GM12878 (cell line): ENCODE data around the gene MGRN1. TPM values are rescaled to one million over a fixed set of nuclear protein-coding genes. Genes with fewer than 3 reads are reported as not detected.

Experiments used
- ASH2L ChIP-seq: fragments of 300-600, 200-600 bp; sonication (generic); IDR thresholded peaks from 2 replicates; pipeline ENCODE4 v1.6.1; 2017; ENCODE audit warnings: low read depth, mild to moderate bottlenecking, borderline replicate concordance
- BCL3 ChIP-seq: IDR thresholded peaks from 2 replicates; pipeline ENCODE4 v1.6.1; 2011; ENCODE audit warnings: borderline replicate concordance, low read depth, mild to moderate bottlenecking, moderate library complexity, low read length; ENCODE audit not compliant: insufficient read depth, poor library complexity, severe bottlenecking
- BHLHE40 ChIP-seq, 2 experiments: fragments of 450-650 bp in 1 of 2; IDR thresholded peaks; 2 replicates each; pipeline ENCODE4 v1.6.1; 2011 to 2017; ENCODE audit warnings: low read depth in 2 of 2, borderline replicate concordance in 1 of 2, improper control_type of control experiment in 1 of 2, low read length in 1 of 2, mild to moderate bottlenecking in 1 of 2
- NKRF ChIP-seq: fragments of 450-650 bp; conservative IDR thresholded peaks from 2 replicates; pipeline ENCODE4 v1.6.1; 2017; ENCODE audit warnings: mild to moderate bottlenecking, moderate library complexity
- NR2F1 ChIP-seq: fragments of 450-650 bp; conservative IDR thresholded peaks from 2 replicates; pipeline ENCODE4 v1.6.1; 2017; ENCODE audit warnings: mild to moderate bottlenecking
- ZNF274 ChIP-seq: IDR thresholded peaks from one replicate; pipeline ENCODE4 v1.8.0; 2011; ENCODE audit not compliant: insufficient read length, insufficient read depth
- polyA plus RNA-seq, 11 experiments: library from polyadenylated mRNA; depleted of rRNA in 4 of 11; unstranded in 6 of 11; stranded (reverse) in 5 of 11; fragments of >200 nt; fragmentation: Nextera tagmentation in 4 of 11; fragmentation: Illumina TruSeq in 1 of 11; extraction: Ambion mirVana in 4 of 11; extraction: Trizol in 1 of 11; gene quantifications; 1 replicate in 1 of 11; 2 replicates in 10 of 11; pipeline versions ENCODE4 v1.2.1 to v1.2.3, GENCODE V29; 2011 to 2016; ENCODE audit warnings: inconsistent platforms in 2 of 11, missing spikeins in 2 of 11, low read depth in 1 of 11
- total RNA-seq, 4 experiments: library from RNA; depleted of rRNA in 3 of 4; stranded (reverse); fragments of >200 nt in 3 of 4; fragmentation: Illumina TruSeq in 1 of 4; extraction: Trizol in 1 of 4; gene quantifications; 2 replicates each; pipeline versions ENCODE4 v1.2.1 to v1.2.3, GENCODE V29; 2013 to 2021
- TF ChIP-seq, protein P1 (sequence below): fragments of 150-350 bp; IDR thresholded peaks from 2 replicates; pipeline ENCODE4 v1.6.1; 2016; ENCODE audit warnings: low read depth, low read length
- TF ChIP-seq, protein P2 (sequence below): IDR thresholded peaks from 2 replicates; pipeline ENCODE4 v1.6.1; 2012; ENCODE audit warnings: improper control_type of control experiment, low read depth, low read length; ENCODE audit not compliant: insufficient replicate concordance
- TF ChIP-seq, protein P3 (sequence below): fragments of 450-650 bp; IDR thresholded peaks from 2 replicates; pipeline ENCODE4 v1.6.1; 2014; ENCODE audit warnings: mild to moderate bottlenecking
- TF ChIP-seq, protein P4 (sequence below): IDR thresholded peaks from 2 replicates; pipeline ENCODE4 v1.6.1; 2012; ENCODE audit warnings: low read depth, low read length, improper control_type of control experiment

Gene MGRN1
- total and polyA plus RNA-seq, 10 of the 15 experiments (the other 5 are each of a cell fraction or from before 2014, with no cell fraction given) = 0.35 to 86.7 (median 14.6) TPM

- TF ChIP-seq, protein P1, sequence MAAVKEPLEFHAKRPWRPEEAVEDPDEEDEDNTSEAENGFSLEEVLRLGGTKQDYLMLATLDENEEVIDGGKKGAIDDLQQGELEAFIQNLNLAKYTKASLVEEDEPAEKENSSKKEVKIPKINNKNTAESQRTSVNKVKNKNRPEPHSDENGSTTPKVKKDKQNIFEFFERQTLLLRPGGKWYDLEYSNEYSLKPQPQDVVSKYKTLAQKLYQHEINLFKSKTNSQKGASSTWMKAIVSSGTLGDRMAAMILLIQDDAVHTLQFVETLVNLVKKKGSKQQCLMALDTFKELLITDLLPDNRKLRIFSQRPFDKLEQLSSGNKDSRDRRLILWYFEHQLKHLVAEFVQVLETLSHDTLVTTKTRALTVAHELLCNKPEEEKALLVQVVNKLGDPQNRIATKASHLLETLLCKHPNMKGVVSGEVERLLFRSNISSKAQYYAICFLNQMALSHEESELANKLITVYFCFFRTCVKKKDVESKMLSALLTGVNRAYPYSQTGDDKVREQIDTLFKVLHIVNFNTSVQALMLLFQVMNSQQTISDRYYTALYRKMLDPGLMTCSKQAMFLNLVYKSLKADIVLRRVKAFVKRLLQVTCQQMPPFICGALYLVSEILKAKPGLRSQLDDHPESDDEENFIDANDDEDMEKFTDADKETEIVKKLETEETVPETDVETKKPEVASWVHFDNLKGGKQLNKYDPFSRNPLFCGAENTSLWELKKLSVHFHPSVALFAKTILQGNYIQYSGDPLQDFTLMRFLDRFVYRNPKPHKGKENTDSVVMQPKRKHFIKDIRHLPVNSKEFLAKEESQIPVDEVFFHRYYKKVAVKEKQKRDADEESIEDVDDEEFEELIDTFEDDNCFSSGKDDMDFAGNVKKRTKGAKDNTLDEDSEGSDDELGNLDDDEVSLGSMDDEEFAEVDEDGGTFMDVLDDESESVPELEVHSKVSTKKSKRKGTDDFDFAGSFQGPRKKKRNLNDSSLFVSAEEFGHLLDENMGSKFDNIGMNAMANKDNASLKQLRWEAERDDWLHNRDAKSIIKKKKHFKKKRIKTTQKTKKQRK = no peak
- TF ChIP-seq, protein P2, sequence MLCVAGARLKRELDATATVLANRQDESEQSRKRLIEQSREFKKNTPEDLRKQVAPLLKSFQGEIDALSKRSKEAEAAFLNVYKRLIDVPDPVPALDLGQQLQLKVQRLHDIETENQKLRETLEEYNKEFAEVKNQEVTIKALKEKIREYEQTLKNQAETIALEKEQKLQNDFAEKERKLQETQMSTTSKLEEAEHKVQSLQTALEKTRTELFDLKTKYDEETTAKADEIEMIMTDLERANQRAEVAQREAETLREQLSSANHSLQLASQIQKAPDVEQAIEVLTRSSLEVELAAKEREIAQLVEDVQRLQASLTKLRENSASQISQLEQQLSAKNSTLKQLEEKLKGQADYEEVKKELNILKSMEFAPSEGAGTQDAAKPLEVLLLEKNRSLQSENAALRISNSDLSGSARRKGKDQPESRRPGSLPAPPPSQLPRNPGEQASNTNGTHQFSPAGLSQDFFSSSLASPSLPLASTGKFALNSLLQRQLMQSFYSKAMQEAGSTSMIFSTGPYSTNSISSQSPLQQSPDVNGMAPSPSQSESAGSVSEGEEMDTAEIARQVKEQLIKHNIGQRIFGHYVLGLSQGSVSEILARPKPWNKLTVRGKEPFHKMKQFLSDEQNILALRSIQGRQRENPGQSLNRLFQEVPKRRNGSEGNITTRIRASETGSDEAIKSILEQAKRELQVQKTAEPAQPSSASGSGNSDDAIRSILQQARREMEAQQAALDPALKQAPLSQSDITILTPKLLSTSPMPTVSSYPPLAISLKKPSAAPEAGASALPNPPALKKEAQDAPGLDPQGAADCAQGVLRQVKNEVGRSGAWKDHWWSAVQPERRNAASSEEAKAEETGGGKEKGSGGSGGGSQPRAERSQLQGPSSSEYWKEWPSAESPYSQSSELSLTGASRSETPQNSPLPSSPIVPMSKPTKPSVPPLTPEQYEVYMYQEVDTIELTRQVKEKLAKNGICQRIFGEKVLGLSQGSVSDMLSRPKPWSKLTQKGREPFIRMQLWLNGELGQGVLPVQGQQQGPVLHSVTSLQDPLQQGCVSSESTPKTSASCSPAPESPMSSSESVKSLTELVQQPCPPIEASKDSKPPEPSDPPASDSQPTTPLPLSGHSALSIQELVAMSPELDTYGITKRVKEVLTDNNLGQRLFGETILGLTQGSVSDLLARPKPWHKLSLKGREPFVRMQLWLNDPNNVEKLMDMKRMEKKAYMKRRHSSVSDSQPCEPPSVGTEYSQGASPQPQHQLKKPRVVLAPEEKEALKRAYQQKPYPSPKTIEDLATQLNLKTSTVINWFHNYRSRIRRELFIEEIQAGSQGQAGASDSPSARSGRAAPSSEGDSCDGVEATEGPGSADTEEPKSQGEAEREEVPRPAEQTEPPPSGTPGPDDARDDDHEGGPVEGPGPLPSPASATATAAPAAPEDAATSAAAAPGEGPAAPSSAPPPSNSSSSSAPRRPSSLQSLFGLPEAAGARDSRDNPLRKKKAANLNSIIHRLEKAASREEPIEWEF = no peak
- TF ChIP-seq NKRF = peak; percentile 79
- peak; percentile 85 for TF ChIP-seq NR2F1
- TF ChIP-seq BHLHE40 (IDR thresholded peaks at IDR 0.05; ENCODE audit: borderline replicate concordance in 1 of 2, low read depth in 2 of 2, low read length in 1 of 2) = peak in 1 of 2 experiments; percentile 52; a peak in 1 of 4 replicates
- TF ChIP-seq BCL3 = peak; percentile 81
- no peak for TF ChIP-seq ASH2L
- TF ChIP-seq, protein P3, sequence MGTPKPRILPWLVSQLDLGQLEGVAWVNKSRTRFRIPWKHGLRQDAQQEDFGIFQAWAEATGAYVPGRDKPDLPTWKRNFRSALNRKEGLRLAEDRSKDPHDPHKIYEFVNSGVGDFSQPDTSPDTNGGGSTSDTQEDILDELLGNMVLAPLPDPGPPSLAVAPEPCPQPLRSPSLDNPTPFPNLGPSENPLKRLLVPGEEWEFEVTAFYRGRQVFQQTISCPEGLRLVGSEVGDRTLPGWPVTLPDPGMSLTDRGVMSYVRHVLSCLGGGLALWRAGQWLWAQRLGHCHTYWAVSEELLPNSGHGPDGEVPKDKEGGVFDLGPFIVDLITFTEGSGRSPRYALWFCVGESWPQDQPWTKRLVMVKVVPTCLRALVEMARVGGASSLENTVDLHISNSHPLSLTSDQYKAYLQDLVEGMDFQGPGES = peak; percentile 85
- TF ChIP-seq, protein P4, sequence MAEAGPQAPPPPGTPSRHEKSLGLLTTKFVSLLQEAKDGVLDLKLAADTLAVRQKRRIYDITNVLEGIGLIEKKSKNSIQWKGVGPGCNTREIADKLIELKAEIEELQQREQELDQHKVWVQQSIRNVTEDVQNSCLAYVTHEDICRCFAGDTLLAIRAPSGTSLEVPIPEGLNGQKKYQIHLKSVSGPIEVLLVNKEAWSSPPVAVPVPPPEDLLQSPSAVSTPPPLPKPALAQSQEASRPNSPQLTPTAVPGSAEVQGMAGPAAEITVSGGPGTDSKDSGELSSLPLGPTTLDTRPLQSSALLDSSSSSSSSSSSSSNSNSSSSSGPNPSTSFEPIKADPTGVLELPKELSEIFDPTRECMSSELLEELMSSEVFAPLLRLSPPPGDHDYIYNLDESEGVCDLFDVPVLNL = no peak
- no peak for TF ChIP-seq ZNF274
Measured at GRCh38 chr16:4693296-4693955, 68.8 kb downstream of the MGRN1 start, which contains the start of gene NUDT16L1 (continued).
